ENCODE measurements around the gene AKAP7.

The AKAP7 gene

DNA sequence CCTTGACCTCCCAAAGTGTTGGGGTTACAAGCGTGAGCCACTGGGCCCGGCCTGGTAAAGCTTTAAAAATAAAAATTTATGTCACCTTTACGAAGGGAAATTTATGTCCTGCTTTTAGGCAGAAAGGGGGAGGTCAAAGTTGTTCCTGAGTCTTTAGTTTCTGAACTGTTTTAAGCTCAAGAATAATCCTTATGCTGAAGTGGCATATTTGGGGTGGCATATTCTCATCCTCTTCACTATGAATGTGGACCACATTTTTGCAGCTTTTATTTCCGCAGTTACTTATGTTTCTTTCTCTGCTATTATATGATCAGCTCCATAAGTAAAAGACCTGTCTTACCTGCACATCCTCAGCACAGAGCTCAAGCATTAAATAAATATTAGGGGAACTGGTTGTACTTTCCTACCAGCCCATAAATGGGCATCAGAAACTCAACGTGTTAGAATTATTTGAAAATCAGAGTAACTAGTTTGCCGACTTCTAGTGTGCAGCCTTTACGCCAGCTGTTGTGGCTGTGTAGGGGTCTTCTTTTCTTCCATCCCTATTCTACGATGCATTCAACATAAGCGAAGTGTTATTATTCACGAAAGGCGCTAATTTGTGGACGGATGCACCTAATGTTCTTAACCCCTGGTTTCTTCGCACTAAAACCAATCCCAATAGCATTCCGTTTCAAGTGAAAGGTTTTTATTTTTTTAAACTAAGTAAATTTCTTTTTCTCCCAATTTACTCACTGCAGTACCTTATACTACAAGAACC is 867 bp upstream of the AKAP7 start:
- no peak overlapping the region for H3K4me3 ChIP-seq (ENCODE audit: low read depth, low read length)

GRCh38 chr6:131134980-131135243 is 355 bp upstream of the AKAP7 start:
- peak overlapping the region; percentile 60 for H3K4me3 ChIP-seq (ENCODE audit: low read depth, low read length)

DNA sequence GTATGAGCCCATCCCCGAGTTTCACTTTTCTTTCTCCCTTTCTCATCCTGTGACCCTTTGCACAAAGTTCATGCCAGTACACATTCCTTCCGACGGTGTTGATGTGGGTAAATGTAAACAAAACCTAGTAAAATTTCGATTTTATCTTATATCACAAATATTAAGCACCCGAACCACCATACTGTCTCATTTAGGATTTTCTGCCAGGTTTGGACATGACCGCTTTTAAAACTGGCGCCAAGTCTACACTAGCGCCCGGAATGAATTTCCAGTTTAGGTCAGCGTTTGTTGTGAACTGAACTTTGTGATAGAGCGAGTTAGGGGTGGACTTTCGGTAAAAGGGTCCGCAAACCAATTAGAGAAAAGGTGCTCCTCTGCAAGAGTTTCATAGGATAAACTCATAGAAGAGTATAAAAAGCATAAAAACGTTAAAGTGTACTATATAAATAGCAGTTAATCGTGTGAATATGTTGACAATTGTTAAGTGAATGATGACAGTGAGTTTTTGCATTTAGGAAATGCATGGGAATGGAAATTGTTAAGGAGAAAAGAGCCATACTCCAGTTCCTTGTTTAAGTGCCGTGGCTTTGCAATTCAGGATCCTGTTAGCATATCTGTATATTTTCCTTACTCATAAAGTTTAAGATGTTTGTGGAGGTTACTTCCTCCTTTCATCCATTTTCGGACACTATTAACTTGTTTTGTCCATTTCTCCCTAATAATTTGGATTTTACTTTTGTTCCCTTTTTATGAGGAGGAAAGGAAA is 937 bp downstream of the AKAP7 start:
- H3K4me3 ChIP-seq (ENCODE audit: low read depth, low read length), result peak overlapping the region; percentile 60

- no peak overlapping the region for H3K4me3 ChIP-seq (ENCODE audit: low read depth, low read length)
Measured at GRCh38 chr6:131139599-131139998, 4.3 kb downstream of the AKAP7 start.

DNA sequence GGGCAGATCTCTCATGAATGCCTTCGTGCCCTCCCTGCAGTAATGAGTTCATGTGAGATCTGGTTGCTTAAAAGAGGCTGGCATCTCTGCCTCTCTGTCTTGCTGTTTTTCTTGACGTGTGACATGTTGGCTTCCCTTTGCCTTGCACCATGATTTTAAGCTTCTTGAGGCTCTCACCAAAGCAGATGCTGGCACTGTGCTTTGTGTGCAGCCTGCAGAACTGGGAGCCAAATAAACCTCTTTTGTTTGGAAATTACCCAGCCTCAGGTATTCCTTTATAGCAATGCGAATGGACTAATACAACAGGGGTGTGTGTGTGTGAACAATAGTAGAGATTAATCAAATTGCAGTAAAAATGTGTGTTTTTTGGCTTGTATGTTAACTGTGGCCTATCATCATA is 8.1 kb downstream of the AKAP7 start:
- H3K4me3 ChIP-seq (ENCODE audit: low read depth, low read length), result no peak overlapping the region

DNA sequence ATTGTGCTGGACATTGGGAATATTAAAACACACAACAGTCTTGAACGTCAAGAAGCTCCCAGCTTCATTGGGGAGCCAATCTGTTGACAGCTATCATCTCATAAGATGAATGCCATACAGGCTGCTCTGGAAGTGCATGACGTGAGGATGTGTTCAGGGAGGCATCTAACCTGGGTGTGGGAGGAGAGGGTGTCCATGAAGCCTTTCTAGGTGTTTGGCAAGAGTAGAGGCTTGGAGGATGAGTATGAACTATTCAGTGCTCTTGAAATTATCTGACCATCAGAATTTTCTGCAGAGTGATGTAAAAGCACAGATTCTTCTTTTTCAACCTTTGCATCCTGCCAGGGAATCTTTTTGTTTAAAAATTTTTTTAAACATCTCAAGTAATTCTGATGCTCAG is 11.6 kb downstream of the AKAP7 start:
- H3K4me3 ChIP-seq (ENCODE audit: low read depth, low read length), result no peak overlapping the region

DNA sequence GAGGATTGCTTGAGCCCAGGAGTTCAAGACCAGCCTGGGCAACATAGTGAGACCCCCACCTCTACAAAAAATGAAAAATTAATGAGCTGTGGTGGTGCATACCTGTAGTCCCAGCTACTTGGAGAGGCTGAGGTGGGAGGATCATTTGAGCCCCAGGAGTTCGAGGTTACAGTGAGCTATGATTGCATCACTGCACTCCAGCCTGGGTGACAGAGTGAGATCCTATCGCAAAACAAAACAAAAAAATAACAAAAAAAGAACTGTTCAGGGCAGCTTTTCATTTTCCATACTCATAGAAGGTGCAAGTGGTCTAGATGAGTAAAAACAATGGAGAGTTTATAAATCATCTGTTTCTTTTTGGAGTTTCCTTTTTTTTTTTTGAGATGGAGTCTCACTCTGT is 21.1 kb downstream of the AKAP7 start:
- H3K4me3 ChIP-seq (ENCODE audit: low read depth, low read length), result no peak overlapping the region

GRCh38 chr6:131159578-131159977 is 24.3 kb downstream of the AKAP7 start:
- H3K4me3 ChIP-seq (ENCODE audit: low read depth, low read length), result no peak overlapping the region

- no peak overlapping the region for H3K4me3 ChIP-seq (ENCODE audit: low read depth, low read length)
Measured at GRCh38 chr6:131160254-131160758, 25.0 kb downstream of the AKAP7 start.

DNA sequence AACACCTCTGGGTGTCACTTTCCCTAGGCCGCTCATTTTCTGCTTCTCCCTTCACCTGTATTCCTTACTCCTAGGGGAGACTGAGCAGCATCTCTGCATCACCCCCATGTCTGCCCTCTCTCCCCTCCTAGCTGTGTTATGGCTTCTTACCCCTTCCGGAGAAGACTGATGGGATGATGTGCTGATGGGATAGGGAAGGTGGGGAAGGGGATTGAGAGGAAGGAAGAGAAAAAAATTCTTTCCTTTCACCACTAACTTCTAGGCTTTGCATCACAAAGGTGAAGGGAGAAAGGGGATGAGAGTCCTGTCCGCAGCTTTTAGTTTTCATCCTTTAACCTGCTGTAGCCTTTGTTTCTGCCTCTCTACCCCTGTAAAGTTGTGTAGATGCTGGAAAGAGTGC is 26.7 kb downstream of the AKAP7 start:
- no peak overlapping the region for H3K4me3 ChIP-seq (ENCODE audit: low read depth, low read length)

GRCh38 chr6:131163886-131164285 is 28.6 kb downstream of the AKAP7 start:
- no peak overlapping the region for H3K4me3 ChIP-seq (ENCODE audit: low read depth, low read length)

DNA sequence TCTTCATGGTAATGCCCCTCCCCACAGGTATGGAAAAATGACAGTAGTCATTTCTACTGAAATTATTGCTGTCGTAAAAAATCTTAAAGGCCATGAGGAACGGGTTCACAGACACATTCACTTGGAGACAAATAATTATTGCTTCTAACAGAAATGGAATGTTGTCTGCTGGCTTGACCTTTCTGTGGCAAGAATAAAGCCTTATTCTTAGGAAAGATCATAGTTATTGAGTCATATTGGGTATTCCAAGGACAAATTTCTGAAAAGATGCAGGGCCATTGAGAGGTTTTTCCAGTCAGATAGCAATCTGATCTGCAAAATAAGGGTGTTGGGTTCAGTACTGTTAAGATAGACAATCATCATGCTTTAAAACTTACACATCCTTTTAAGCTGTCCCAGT is 29.2 kb downstream of the AKAP7 start:
- H3K4me3 ChIP-seq (ENCODE audit: low read depth, low read length), result no peak overlapping the region

- H3K4me3 ChIP-seq (ENCODE audit: low read depth, low read length), result no peak overlapping the region
Measured at GRCh38 chr6:131167773-131168172, 32.5 kb downstream of the AKAP7 start.

GRCh38 chr6:131169613-131170012 is 34.3 kb downstream of the AKAP7 start:
- no peak overlapping the region for H3K4me3 ChIP-seq (ENCODE audit: low read depth, low read length)

GRCh38 chr6:131172222-131172621 is 37.0 kb downstream of the AKAP7 start:
- no peak overlapping the region for H3K4me3 ChIP-seq (ENCODE audit: low read depth, low read length)

DNA sequence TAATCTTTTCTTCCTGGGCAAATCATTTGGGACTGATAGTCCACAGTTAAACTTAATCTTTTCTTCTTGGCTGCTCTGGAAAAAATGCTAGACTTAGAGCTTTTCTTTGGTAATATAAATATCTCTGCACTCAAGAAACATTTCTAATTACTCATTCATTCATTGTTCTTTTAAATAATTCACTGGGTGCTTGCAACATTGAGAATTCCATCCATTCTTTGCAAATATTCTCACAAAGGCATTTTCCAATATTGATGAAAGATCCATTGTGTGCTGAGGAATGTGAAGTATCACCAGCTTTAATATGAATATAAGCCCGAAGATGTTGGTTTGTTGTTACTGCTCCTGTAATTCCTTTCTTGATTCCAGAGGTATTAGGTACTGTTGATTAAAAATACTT is 38.4 kb downstream of the AKAP7 start:
- no peak overlapping the region for H3K4me3 ChIP-seq (ENCODE audit: low read depth, low read length)

DNA sequence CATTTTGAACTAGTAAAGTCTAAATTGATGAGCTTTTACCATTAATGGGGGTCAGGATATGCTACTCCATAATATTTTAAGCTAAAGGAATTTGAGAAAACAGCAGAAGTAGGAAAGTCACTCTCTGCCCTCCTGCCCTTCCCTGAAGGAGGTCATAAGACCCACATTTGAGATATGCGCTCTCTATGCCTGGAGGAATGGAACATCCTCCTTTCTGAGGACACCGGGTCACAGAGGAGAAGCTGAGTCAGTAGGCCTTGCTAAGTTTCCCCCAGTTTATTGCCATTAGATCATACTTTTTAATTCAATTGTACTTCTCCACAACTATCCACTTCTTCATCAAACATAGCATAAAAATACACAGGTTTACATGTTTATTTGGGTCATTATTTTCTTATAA is 40.3 kb downstream of the AKAP7 start:
- H3K4me3 ChIP-seq (ENCODE audit: low read depth, low read length), result no peak overlapping the region

DNA sequence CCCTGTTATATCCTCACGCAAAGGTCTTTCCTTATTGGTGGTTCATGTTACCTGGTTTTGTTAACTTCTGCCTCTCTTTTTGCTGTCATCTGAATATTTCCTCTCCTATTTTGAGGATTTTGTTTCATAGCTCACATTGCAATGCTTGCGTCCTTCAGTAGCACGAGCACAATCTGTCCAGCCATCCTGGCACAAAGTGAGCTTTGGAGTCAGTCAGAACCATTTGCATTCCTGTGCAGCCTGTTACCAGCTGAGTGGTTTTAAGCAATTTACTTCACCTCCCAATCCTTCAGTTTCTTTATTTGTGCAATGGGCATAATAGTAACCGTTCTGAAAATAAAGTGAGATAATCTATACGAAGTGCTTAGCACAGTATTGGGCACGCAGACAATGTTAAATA is 42.7 kb downstream of the AKAP7 start:
- H3K4me3 ChIP-seq (ENCODE audit: low read depth, low read length), result no peak overlapping the region

GRCh38 chr6:131182991-131183425 is 47.7 kb downstream of the AKAP7 start:
- no peak overlapping the region for H3K4me3 ChIP-seq (ENCODE audit: low read depth, low read length)

GRCh38 chr6:131183427-131184095 is 48.3 kb downstream of the AKAP7 start:
- no peak overlapping the region for H3K4me3 ChIP-seq (ENCODE audit: low read depth, low read length)

DNA sequence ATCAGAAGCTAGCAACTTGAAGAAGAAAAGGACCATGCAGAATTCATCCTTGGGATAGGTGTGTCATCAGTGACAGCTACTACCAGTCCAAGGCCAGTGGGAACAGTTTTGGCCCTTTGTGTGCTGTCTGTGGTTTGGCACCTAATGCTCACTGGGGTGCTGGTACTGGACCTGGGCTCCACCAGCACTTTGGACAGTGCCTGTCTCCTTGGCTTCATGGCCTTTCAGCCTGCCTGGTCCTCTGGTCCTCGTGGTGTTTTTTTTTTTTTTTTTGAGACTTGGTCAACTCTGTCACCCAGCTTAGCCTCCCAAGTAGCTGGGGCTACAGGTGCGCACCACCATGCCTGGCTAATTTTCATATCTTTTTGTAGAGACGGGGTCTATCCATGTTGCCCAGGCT is 56.3 kb downstream of the AKAP7 start:
- no peak overlapping the region for H3K4me3 ChIP-seq (ENCODE audit: low read depth, low read length)

- no peak overlapping the region for H3K4me3 ChIP-seq (ENCODE audit: low read depth, low read length)
Measured at GRCh38 chr6:131197716-131198115, 62.4 kb downstream of the AKAP7 start.

All from iPS-11a (cell line).